Measurements from ENCODE around the gene RAPGEF4. TPM values are rescaled to one million over a fixed set of nuclear protein-coding genes. Genes with fewer than 3 reads are reported as not detected.

The RAPGEF4 gene
- total RNA-seq, 3 donors from 2014 or later: 1.2 to 2.8 (median 2.2) TPM

- ATAC-seq: no peak
Observed at GRCh38 chr2:172908275-172908674, 172.6 kb downstream of the RAPGEF4 start.

GRCh38 chr2:172909454-172909853, 173.8 kb downstream of the RAPGEF4 start:
- H3K4me1 ChIP-seq (ENCODE audit: low read depth): no peaks in the 10 kb centered on the region
- intact Hi-C loops (cut with DNase I, micrococcal nuclease): no loop called here
- no peaks in the 10 kb centered on the region for H3K9me3 ChIP-seq
- no peak for TF ChIP-seq CTCF (IDR thresholded peaks at IDR 0.05)
- no peak overlapping the region for H3K4me3 ChIP-seq
- ATAC-seq (no peak), DNase-seq (no peak)
- no peaks in the 10 kb centered on the region for H3K36me3 ChIP-seq (ENCODE audit: low read depth)

More at GRCh38 chr2:172908275-172908674, 172.6 kb downstream of the RAPGEF4 start:
- no peak overlapping the region for H3K4me3 ChIP-seq
- DNase-seq: no peak
- H3K4me1 ChIP-seq (ENCODE audit: low read depth): no peaks in the 10 kb centered on the region
- no peaks in the 10 kb centered on the region for H3K36me3 ChIP-seq (ENCODE audit: low read depth)
- no peak for TF ChIP-seq CTCF (IDR thresholded peaks at IDR 0.05)
- intact Hi-C loops (cut with DNase I, micrococcal nuclease): no loop called here
- no peaks in the 10 kb centered on the region for H3K9me3 ChIP-seq

- no peak overlapping the region for H3K4me3 ChIP-seq
- intact Hi-C loops (cut with DNase I, micrococcal nuclease): no loop called here
- no peaks in the 10 kb centered on the region for H3K9me3 ChIP-seq
- no peaks in the 10 kb centered on the region for H3K36me3 ChIP-seq (ENCODE audit: low read depth)
- no peak for ATAC-seq
- no peak for DNase-seq
- H3K4me1 ChIP-seq (ENCODE audit: low read depth): no peaks in the 10 kb centered on the region
- TF ChIP-seq CTCF (IDR thresholded peaks at IDR 0.05): no peak
Observed at GRCh38 chr2:172912266-172912665, 176.6 kb downstream of the RAPGEF4 start.

GRCh38 chr2:172914341-172915008, 178.8 kb downstream of the RAPGEF4 start:
- Histone ChIP-seq H3K4me1 (ENCODE audit: low read depth) (no peaks in the 10 kb centered on the region), H3K36me3 (ENCODE audit: low read depth) (no peaks in the 10 kb centered on the region), H3K9me3 (no peaks in the 10 kb centered on the region), H3K4me3 (no peak overlapping the region)
- TF ChIP-seq CTCF (IDR thresholded peaks at IDR 0.05): no peak
- ATAC-seq (peak; percentile 43), DNase-seq (peak in 1 of 3 donors; percentile 26)
- intact Hi-C loops (cut with DNase I, micrococcal nuclease): no loop called here

- no peak for DNase-seq
- TF ChIP-seq CTCF (IDR thresholded peaks at IDR 0.05): no peak
- no peak for ATAC-seq
- Histone ChIP-seq H3K4me3 (no peak overlapping the region), H3K36me3 (ENCODE audit: low read depth) (no peaks in the 10 kb centered on the region), H3K4me1 (ENCODE audit: low read depth) (no peaks in the 10 kb centered on the region), H3K9me3 (no peaks in the 10 kb centered on the region)
- intact Hi-C loops (cut with DNase I, micrococcal nuclease): no loop called here
Observed at GRCh38 chr2:172917716-172918115, 182.1 kb downstream of the RAPGEF4 start.

Data from mucosa of descending colon (tissue), 3 donors.